Measurements from ENCODE around the gene LIFR.

The LIFR gene

DNA sequence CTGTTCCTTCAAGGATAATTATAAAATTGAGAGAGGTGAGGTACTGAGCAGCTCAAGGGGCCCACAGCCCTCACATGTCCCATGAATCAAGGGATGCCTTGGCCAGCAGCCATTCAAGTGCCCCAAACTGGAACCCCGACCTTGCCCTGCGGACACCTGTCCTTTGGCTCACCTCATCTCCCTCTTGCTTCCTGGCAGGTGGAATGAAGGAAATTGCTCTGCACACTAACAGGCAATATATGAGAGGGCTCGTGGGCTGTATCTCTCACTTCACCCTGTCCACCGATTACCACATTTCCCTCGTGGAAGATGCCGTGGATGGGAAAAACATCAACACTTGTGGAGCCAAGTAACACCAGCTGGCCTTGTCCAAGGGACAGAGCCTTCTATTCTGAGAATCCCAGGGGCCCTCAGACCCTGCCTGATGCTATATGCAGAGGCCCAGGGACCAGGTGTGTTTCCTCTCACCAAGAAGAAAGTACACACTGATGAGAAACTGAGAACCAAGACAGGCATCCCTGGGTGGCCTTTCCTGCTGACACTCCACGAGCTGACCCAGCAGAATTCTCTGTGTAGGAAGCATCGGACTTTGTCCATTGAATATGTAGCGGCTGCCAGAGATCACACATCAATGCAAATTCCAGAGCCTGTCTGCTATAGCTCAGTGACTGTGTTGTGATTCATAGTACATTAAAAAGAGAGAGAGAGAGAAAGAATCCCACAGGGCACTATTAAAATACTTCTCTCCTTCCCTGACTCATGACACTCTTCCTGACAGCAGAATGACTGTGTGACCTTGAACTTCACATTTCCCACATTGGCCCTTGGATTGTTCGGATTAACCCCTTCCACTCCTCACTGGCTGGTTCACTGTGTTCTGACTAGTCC lies 92.6 kb downstream of the LIFR start:
- Histone ChIP-seq H3K4me1 (ENCODE audit: control insufficient read depth, insufficient read depth, low read length) (peaks cover 60% of the 10 kb centered on the region), H3K9me3 (ENCODE audit: control insufficient read depth, low read length) (no peaks in the 10 kb centered on the region), H3K9ac (ENCODE audit: low read length) (peak overlapping the region; percentile 18), H3K27me3 (replicated peaks; ENCODE audit: control insufficient read depth, insufficient read depth, low read length) (no peaks in the 10 kb centered on the region), H3K36me3 (ENCODE audit: control insufficient read depth, insufficient read depth, low read length, severe bottlenecking) (peaks cover 16% of the 10 kb centered on the region), H3K4me3 (ENCODE audit: low read length) (no peak overlapping the region)
- peak; percentile 82 for DNase-seq (ENCODE audit: low read depth)

- DNase-seq (ENCODE audit: low read depth): peak; percentile 12
- H3K36me3 ChIP-seq (ENCODE audit: control insufficient read depth, insufficient read depth, low read length, severe bottlenecking): peaks cover 22% of the 10 kb centered on the region
- H3K27me3 ChIP-seq (replicated peaks; ENCODE audit: control insufficient read depth, insufficient read depth, low read length): no peaks in the 10 kb centered on the region
- peaks cover 52% of the 10 kb centered on the region for H3K4me1 ChIP-seq (ENCODE audit: control insufficient read depth, insufficient read depth, low read length)
- peak overlapping the region; percentile 0 for H3K9ac ChIP-seq (ENCODE audit: low read length)
- H3K9me3 ChIP-seq (ENCODE audit: control insufficient read depth, low read length): no peaks in the 10 kb centered on the region
- H3K4me3 ChIP-seq (ENCODE audit: low read length): no peak overlapping the region
Measured at GRCh38 chr5:38462976-38463633, 93.3 kb downstream of the LIFR start.

- Histone ChIP-seq H3K4me1 (ENCODE audit: control insufficient read depth, insufficient read depth, low read length) (peaks cover 13% of the 10 kb centered on the region), H3K9me3 (ENCODE audit: control insufficient read depth, low read length) (no peaks in the 10 kb centered on the region), H3K27me3 (replicated peaks; ENCODE audit: control insufficient read depth, insufficient read depth, low read length) (no peaks in the 10 kb centered on the region), H3K36me3 (ENCODE audit: control insufficient read depth, insufficient read depth, low read length, severe bottlenecking) (peaks cover 43% of the 10 kb centered on the region), H3K4me3 (ENCODE audit: low read length) (no peak overlapping the region), H3K9ac (ENCODE audit: low read length) (no peak overlapping the region)
- no peak for DNase-seq (ENCODE audit: low read depth)
Measured at GRCh38 chr5:38458174-38458573, 98.3 kb downstream of the LIFR start.

DNA sequence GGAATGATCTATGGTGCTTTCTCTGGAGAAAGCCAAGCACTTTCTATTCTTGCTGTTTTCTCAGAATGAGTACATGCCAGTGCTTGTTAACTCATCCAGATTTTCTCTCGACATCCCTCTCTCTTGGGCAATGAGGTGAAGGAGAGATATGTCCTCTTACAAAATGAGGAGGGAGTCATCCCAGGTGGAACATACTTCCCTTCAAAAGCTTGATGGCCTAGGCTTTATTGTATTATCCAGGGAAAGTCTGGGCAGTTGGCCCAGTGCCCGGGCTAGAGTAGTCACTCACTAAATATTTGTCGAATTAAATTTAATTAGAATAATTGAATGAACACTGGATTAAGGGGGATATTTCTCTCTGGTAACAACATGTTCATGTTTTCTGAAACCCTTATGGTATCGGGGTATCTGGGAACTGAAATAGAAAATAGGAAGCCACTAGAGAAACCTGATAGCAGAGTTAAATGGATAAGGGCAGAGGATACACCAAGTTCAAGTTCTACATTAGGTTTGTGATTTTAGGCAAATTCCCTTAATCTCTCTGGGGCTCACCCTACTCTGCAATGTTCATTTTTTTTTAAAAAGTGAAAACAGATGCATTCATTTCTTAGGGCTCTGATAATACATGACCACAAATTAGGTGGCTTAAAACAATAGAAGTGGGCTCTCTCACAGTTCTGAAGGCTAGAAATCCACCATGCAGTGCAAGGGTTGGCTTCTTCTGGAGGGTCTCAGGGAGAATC lies 99.6 kb downstream of the LIFR start:
- H3K4me3 ChIP-seq (ENCODE audit: low read length): no peak overlapping the region
- H3K36me3 ChIP-seq (ENCODE audit: control insufficient read depth, insufficient read depth, low read length, severe bottlenecking): peaks cover 54% of the 10 kb centered on the region
- peaks cover 13% of the 10 kb centered on the region for H3K4me1 ChIP-seq (ENCODE audit: control insufficient read depth, insufficient read depth, low read length)
- no peaks in the 10 kb centered on the region for H3K27me3 ChIP-seq (replicated peaks; ENCODE audit: control insufficient read depth, insufficient read depth, low read length)
- H3K9ac ChIP-seq (ENCODE audit: low read length): no peak overlapping the region
- H3K9me3 ChIP-seq (ENCODE audit: control insufficient read depth, low read length): no peaks in the 10 kb centered on the region
- peak; percentile 31 for DNase-seq (ENCODE audit: low read depth)

DNA sequence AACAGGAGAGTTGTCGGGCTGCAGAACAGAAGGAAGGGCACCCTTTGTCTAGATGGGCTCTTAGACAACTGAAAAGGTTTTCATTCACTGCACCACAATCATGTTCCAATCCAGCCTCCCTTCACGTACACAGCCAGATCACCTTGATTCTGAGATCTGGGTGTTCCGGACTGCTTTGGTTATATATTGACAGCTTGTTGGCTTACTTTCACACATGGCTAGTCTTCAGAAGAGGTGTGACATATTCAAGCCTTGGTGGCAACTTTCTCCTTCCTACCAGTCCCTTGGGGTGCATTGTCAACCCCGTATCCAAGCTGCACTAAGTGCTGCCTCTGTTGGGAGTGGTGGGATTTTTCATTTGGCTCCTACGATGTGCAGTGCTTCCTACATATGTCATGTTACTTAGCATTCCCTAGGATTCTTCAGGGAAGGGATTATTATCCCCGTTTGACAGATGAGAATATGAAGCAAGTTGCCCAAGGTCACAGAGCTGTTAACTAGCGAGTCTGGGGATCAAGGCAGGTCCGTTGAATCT lies 100.6 kb downstream of the LIFR start:
- Histone ChIP-seq H3K27me3 (replicated peaks; ENCODE audit: control insufficient read depth, insufficient read depth, low read length) (no peaks in the 10 kb centered on the region), H3K9ac (ENCODE audit: low read length) (no peak overlapping the region), H3K4me1 (ENCODE audit: control insufficient read depth, insufficient read depth, low read length) (peaks cover 15% of the 10 kb centered on the region), H3K4me3 (ENCODE audit: low read length) (no peak overlapping the region), H3K9me3 (ENCODE audit: control insufficient read depth, low read length) (no peaks in the 10 kb centered on the region), H3K36me3 (ENCODE audit: control insufficient read depth, insufficient read depth, low read length, severe bottlenecking) (peaks cover 52% of the 10 kb centered on the region)
- DNase-seq (ENCODE audit: low read depth): no peak

GRCh38 chr5:38453921-38454320 lies 102.5 kb downstream of the LIFR start:
- Histone ChIP-seq H3K27me3 (replicated peaks; ENCODE audit: control insufficient read depth, insufficient read depth, low read length) (no peaks in the 10 kb centered on the region), H3K4me1 (ENCODE audit: control insufficient read depth, insufficient read depth, low read length) (peaks cover 35% of the 10 kb centered on the region), H3K9ac (ENCODE audit: low read length) (no peak overlapping the region), H3K9me3 (ENCODE audit: control insufficient read depth, low read length) (no peaks in the 10 kb centered on the region), H3K4me3 (ENCODE audit: low read length) (no peak overlapping the region), H3K36me3 (ENCODE audit: control insufficient read depth, insufficient read depth, low read length, severe bottlenecking) (peaks cover 47% of the 10 kb centered on the region)
- DNase-seq (ENCODE audit: low read depth): no peak

DNA sequence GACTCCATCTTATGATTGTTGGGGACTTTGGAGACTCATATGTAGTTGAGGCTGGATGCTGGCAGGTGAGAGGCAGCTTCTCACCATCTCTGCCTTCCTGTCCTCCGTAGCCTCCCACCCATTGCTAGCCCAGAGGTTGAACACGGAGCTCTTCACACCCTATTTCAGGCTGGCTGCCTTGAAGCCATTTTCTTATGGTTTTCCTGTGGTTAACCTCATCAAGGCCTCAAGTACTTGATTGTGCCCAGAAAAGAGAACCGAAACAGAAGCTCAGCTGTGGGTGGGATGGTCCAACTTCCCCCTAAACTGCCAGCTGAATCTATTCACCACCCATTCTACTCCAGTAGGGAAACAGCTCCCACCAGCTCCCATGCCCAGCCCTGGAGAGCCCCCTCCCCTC lies 102.9 kb downstream of the LIFR start:
- Histone ChIP-seq H3K4me3 (ENCODE audit: low read length) (no peak overlapping the region), H3K9ac (ENCODE audit: low read length) (no peak overlapping the region), H3K36me3 (ENCODE audit: control insufficient read depth, insufficient read depth, low read length, severe bottlenecking) (peaks cover 46% of the 10 kb centered on the region), H3K27me3 (replicated peaks; ENCODE audit: control insufficient read depth, insufficient read depth, low read length) (no peaks in the 10 kb centered on the region), H3K9me3 (ENCODE audit: control insufficient read depth, low read length) (no peaks in the 10 kb centered on the region), H3K4me1 (ENCODE audit: control insufficient read depth, insufficient read depth, low read length) (peaks cover 39% of the 10 kb centered on the region)
- DNase-seq (ENCODE audit: low read depth): no peak

GRCh38 chr5:38452201-38452600 lies 104.2 kb downstream of the LIFR start:
- H3K36me3 ChIP-seq (ENCODE audit: control insufficient read depth, insufficient read depth, low read length, severe bottlenecking): peaks cover 41% of the 10 kb centered on the region
- peaks cover 52% of the 10 kb centered on the region for H3K4me1 ChIP-seq (ENCODE audit: control insufficient read depth, insufficient read depth, low read length)
- DNase-seq (ENCODE audit: low read depth): no peak
- no peaks in the 10 kb centered on the region for H3K9me3 ChIP-seq (ENCODE audit: control insufficient read depth, low read length)
- H3K9ac ChIP-seq (ENCODE audit: low read length): no peak overlapping the region
- H3K27me3 ChIP-seq (replicated peaks; ENCODE audit: control insufficient read depth, insufficient read depth, low read length): no peaks in the 10 kb centered on the region
- H3K4me3 ChIP-seq (ENCODE audit: low read length): no peak overlapping the region

DNA sequence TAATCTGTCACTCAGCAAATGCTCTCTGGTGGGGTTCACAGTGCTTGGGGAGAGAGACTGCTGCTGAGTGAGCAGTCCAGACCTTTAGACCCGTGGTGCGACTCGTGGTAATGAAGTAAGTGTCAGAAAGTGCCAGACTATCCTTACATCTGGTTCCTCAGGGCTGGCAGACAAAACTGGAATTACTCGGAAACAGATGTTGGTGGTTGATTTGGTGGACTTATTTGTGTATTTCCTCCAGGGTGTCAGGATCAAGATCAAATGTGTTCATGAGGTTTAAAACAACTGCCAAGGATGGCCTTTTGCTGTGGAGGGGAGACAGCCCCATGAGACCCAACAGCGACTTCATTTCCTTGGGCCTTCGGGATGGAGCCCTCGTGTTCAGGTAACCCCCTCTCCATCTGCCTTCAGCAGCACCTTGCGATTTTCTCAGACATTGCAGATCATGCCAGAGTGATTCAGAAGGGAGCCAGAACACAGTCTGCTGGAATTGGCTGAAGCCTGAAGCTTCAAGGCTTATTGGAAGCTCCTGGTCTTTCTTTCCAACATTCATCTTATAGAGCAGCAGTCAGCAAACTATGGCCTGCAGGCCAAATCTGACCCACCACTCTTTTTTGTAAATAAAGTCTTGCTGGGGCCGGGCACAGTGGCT lies 105.2 kb downstream of the LIFR start:
- DNase-seq (ENCODE audit: low read depth): no peak
- H3K4me1 ChIP-seq (ENCODE audit: control insufficient read depth, insufficient read depth, low read length): peaks cover 53% of the 10 kb centered on the region
- no peak overlapping the region for H3K9ac ChIP-seq (ENCODE audit: low read length)
- peaks cover 41% of the 10 kb centered on the region for H3K36me3 ChIP-seq (ENCODE audit: control insufficient read depth, insufficient read depth, low read length, severe bottlenecking)
- no peak overlapping the region for H3K4me3 ChIP-seq (ENCODE audit: low read length)
- H3K27me3 ChIP-seq (replicated peaks; ENCODE audit: control insufficient read depth, insufficient read depth, low read length): no peaks in the 10 kb centered on the region
- H3K9me3 ChIP-seq (ENCODE audit: control insufficient read depth, low read length): no peaks in the 10 kb centered on the region

DNA sequence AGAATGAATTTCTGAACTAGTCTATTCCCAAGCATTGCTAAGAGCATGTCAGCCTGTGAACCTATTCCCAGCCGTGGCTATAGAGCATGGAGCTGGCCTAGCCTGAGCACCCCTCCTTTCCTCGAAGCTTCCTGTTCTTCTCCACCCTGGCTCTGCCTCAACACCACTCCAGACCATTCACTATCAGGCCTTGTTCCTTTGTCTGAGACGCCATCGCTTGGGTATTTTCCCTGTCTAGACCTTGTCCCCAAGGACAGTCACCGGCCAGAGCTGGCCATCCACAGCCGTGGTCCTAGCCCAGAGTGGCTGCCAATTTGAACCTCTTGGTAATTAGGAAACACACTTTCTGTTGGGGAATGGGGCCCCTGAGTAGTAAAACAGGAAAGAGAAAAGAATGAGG lies 105.8 kb downstream of the LIFR start:
- no peaks in the 10 kb centered on the region for H3K9me3 ChIP-seq (ENCODE audit: control insufficient read depth, low read length)
- peaks cover 41% of the 10 kb centered on the region for H3K36me3 ChIP-seq (ENCODE audit: control insufficient read depth, insufficient read depth, low read length, severe bottlenecking)
- H3K4me1 ChIP-seq (ENCODE audit: control insufficient read depth, insufficient read depth, low read length): peaks cover 49% of the 10 kb centered on the region
- H3K4me3 ChIP-seq (ENCODE audit: low read length): no peak overlapping the region
- H3K27me3 ChIP-seq (replicated peaks; ENCODE audit: control insufficient read depth, insufficient read depth, low read length): no peaks in the 10 kb centered on the region
- no peak overlapping the region for H3K9ac ChIP-seq (ENCODE audit: low read length)
- no peak for DNase-seq (ENCODE audit: low read depth)

Measured in adipocyte (in vitro differentiated cells).